Spleen (tissue), 11 donors: ENCODE data around the gene RANBP3. TPM values are rescaled to one million over a fixed set of nuclear protein-coding genes. Genes with fewer than 3 reads are reported as not detected.
"Not testable (repeated sequence)": the region's sequence is repeated elsewhere in the genome, so short reads cannot be mapped to it uniquely, and the experiment has no call there.

Experiments
- DNase-seq: peaks from one replicate; pipeline ENCODE4 v3.0.0-alpha.2; 2020
- H3K27ac ChIP-seq, 8 donors: fragments of 200-600 bp; sonication (generic) in 7 of 8; 1 replicate in 4 of 8; 2 replicates in 4 of 8; pipeline versions ENCODE4 v1.5.0 to v1.8.0; 2016 to 2021; ENCODE audit warnings: inconsistent platforms in 4 of 8, mild to moderate bottlenecking in 4 of 8, moderate library complexity in 1 of 8
- H3K27me3 ChIP-seq, 7 donors: fragments of 200-600 bp; sonication (generic) in 6 of 7; replicated peaks in 1 of 7; 1 replicate in 4 of 7; 2 replicates in 3 of 7; pipeline versions ENCODE4 v1.5.0 to v1.8.0; 2016 to 2021; ENCODE audit warnings: inconsistent platforms in 3 of 7, mild to moderate bottlenecking in 1 of 7
- H3K36me3 ChIP-seq, 6 donors: fragments of 200-600 bp; sonication (generic) in 5 of 6; 1 replicate in 4 of 6; 2 replicates in 2 of 6; pipeline versions ENCODE4 v1.5.0 to v1.8.0; 2016 to 2021; ENCODE audit warnings: inconsistent platforms in 2 of 6
- H3K4me1 ChIP-seq, 6 donors: fragments of 200-600 bp; sonication (generic) in 5 of 6; 1 replicate in 3 of 6; 2 replicates in 3 of 6; pipeline versions ENCODE4 v1.5.0 to v1.8.0; 2016 to 2021; ENCODE audit warnings: inconsistent platforms in 3 of 6
- H3K4me3 ChIP-seq, 8 donors: fragments of 200-600 bp; sonication (generic) in 7 of 8; 1 replicate in 4 of 8; 2 replicates in 4 of 8; pipeline versions ENCODE4 v1.5.0 to v1.8.0; 2016 to 2021; ENCODE audit warnings: inconsistent platforms in 4 of 8, mild to moderate bottlenecking in 4 of 8, moderate library complexity in 2 of 8
- H3K9me3 ChIP-seq, 8 donors: fragments of 200-600 bp; sonication (generic) in 7 of 8; 1 replicate in 4 of 8; 2 replicates in 4 of 8; pipeline versions ENCODE4 v1.5.0 to v1.8.0; 2016 to 2021; ENCODE audit warnings: inconsistent platforms in 4 of 8
- CTCF ChIP-seq, 11 experiments: fragments of 200-600 bp in 7 of 11; fragments of 450-650 bp in 4 of 11; sonication (generic) in 4 of 11; IDR thresholded peaks in 8 of 11; conservative IDR thresholded peaks in 3 of 11; 1 replicate in 7 of 11; 2 replicates in 4 of 11; pipeline versions ENCODE4 v1.4.0 to v1.8.0; 2016 to 2021; ENCODE audit warnings: antibody characterized with exemption in 11 of 11, inconsistent platforms in 4 of 11, mild to moderate bottlenecking in 1 of 11
- POLR2A ChIP-seq, 3 donors: fragments of 450-650 bp; IDR thresholded peaks; one replicate each; pipeline ENCODE4 v1.5.1; 2017; ENCODE audit warnings: antibody characterized with exemption in 3 of 3, mild to moderate bottlenecking in 1 of 3
- POLR2AphosphoS5 ChIP-seq, 3 donors: sonication (generic); formaldehyde crosslinking; IDR thresholded peaks; one replicate each; pipeline ENCODE4 v1.5.1; 2017; ENCODE audit warnings: antibody characterized with exemption in 3 of 3
- WGBS, 5 donors: extraction: QIAGEN DNeasy Blood & Tissue Kit in 3 of 5; methylation state at CpG; one replicate each; pipeline versions ENCODE4 v1.1.5 to v1.1.7; 2013 to 2018; 5-methylcytosine and 5-hydroxymethylcytosine counted together
- intact Hi-C: fragments of 100-400 bp; cut with DNase I; formaldehyde crosslinking; loops from one replicate; pipeline ENCODE4 v1.15.0; 2023; ENCODE audit warnings: low total_unique reads
- polyA plus RNA-seq, 3 donors: library from polyadenylated mRNA; stranded (reverse); fragments of 200-250 nt; gene quantifications; one replicate each; pipeline ENCODE4 v1.2.1, GENCODE V29; 2013
- total RNA-seq, 7 donors: library from RNA; depleted of rRNA in 3 of 7; stranded (reverse); fragments of >200 nt in 3 of 7; fragmentation: NEBNext Ultra II Directional in 4 of 7; extraction: Animal tissue kit (Norgen Biotek cat#: 25700) in 4 of 7; gene quantifications; one replicate each; pipeline versions ENCODE4 v1.1.0 to v1.2.1, GENCODE V29; 2016 to 2021
- donor health status: healthy with polysubstance abuse.
- donor health status: DM: no; HTN: no; CAD: no; lungs with moderate emphysema.
- donor health status: DM: no; HTN: no; CAD: no.
- donor health status: Bipolar disorder and iron deficiency.
- donor health status: healthy.
- donor health status: DM: no; HTN: no; CAD: no.
- donor health status: DM: yes; HTN: yes; CAD: no.

The RANBP3 gene
- total and polyA plus RNA-seq, 10 donors = 27.5 to 92.9 (median 69.8) TPM

DNA sequence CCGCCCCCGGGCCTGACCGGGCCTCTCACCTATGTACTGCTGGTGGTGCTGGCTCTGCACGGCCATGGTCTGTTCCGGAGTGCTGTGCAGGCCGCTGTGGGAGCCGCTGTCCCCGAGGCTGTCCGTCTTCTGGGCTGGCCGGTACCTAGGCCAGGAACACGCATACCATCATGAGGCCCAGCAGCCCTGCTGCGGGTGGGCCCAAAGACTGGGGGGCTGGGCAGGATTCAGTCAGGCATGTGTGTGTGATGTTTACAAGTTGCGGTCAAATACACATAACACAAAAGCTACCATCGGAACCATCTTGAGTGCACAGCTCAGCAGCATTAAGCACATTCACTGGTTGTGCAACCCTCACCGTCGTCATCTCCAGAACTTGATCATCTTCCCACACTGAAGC, 32.2 kb upstream of the RANBP3 start:
- Histone ChIP-seq H3K4me3 (no peak overlapping the region), H3K4me1 (peaks cover 0 to 10% (median 0%) of the 10 kb centered on the region in 6 donors), H3K27me3 (no peaks in the 10 kb centered on the region), H3K27ac (no peak overlapping the region), H3K36me3 (peaks cover 0 to 54% (median 0%) of the 10 kb centered on the region in 6 donors), H3K9me3 (no peaks in the 10 kb centered on the region)
- no peak for DNase-seq
- 87 to 97% (median 93%) methylated on average over 7 to 16 of the region's 16 CpGs for WGBS, 5 donors
- intact Hi-C loops = no loop called here
- TF ChIP-seq POLR2AphosphoS5 (IDR thresholded peaks at IDR 0.05) (no peak), POLR2A (IDR thresholded peaks at IDR 0.05) (no peak), CTCF (IDR thresholded peaks at IDR 0.05 in 8 of 11, conservative IDR thresholded peaks at IDR 0.05 in 3 of 11) (no peak)

DNA sequence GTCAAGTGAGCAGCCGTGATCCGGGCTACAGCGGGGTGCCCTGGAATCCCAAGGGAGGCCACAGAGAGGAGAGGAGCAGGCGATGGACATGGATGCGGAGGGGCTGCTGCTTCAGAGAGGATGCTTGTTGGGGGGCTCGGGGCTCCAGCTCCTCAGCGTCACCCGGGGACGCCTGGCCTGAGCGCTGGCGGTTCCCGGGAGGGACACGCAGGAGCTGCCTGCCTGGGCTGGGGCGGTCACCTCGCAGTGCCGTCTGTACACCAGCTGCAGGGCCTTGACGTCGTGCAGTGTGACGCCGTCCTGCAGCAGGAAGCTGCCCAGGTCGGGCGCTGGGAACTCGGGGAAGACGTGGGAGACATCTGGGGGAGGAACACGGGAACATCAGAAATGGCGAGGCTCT, 29.9 kb upstream of the RANBP3 start:
- no peak for TF ChIP-seq POLR2A (IDR thresholded peaks at IDR 0.05)
- no peak for TF ChIP-seq CTCF (IDR thresholded peaks at IDR 0.05 in 8 of 11, conservative IDR thresholded peaks at IDR 0.05 in 3 of 11)
- TF ChIP-seq POLR2AphosphoS5 (IDR thresholded peaks at IDR 0.05) = no peak
- H3K9me3 ChIP-seq = no peaks in the 10 kb centered on the region
- intact Hi-C loops = no loop called here
- no peaks in the 10 kb centered on the region for H3K4me1 ChIP-seq
- no peak for DNase-seq
- peaks cover 0 to 74% (median 0%) of the 10 kb centered on the region in 6 donors for H3K36me3 ChIP-seq
- 87 to 89% (median 88%) methylated on average over 26 of the region's 26 CpGs for WGBS, 5 donors
- no peaks in the 10 kb centered on the region for H3K27me3 ChIP-seq
- no peak overlapping the region for H3K27ac ChIP-seq
- H3K4me3 ChIP-seq = no peak overlapping the region

DNA sequence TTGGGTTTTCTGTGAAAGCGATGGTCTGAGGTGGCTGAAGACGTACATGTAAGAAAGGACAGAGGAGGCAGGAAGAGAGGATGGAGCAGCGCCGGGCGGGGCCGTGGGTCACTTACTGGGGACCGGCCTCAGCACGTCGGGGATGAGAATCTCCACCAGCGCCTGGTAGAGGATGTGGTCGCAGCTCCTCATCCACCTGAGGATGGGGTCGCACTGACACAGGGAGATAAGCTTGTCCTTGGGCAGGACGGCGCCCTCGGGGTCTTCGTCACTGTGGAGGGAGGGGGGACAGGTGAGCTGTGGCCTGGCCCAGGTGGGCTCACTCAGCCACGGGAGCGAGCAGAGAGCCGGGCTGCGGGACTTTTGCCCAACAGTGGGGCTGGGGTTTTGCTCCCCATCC, 29.0 kb upstream of the RANBP3 start:
- TF ChIP-seq POLR2A (IDR thresholded peaks at IDR 0.05) = no peak
- TF ChIP-seq CTCF (IDR thresholded peaks at IDR 0.05 in 8 of 11, conservative IDR thresholded peaks at IDR 0.05 in 3 of 11) = no peak
- no peak for TF ChIP-seq POLR2AphosphoS5 (IDR thresholded peaks at IDR 0.05)
- no peak for DNase-seq
- Histone ChIP-seq H3K9me3 (no peaks in the 10 kb centered on the region), H3K4me1 (no peaks in the 10 kb centered on the region), H3K4me3 (no peak overlapping the region), H3K27ac (no peak overlapping the region), H3K36me3 (peaks cover 0 to 81% (median 0%) of the 10 kb centered on the region in 6 donors), H3K27me3 (no peaks in the 10 kb centered on the region)
- intact Hi-C loops = no loop called here
- WGBS, 5 donors = 92 to 94% (median 93%) methylated on average over 19 to 20 of the region's 20 CpGs

DNA sequence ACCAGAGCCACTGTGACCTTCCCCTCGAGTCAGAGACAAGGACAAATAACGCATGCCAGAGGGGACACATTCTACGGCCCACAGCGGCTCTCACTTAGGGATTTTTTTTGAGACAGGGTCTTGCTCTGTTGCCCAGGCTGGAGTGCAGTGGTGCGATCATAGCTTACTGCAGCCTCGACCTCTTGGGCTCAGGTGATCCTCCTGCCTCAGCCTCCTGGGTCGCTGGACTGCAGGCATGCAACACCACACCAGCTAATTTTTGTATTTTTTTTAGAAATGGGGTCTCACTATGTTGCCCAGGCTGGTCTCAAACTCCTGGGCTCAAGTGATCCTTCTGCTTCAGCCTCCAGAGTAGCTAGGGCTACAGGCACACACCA, 28.1 kb upstream of the RANBP3 start:
- H3K4me3 ChIP-seq, H3K27ac ChIP-seq, intact Hi-C loops, H3K27me3 ChIP-seq, H3K4me1 ChIP-seq, DNase-seq, H3K9me3 ChIP-seq: not testable (repeated sequence)
- WGBS, 5 donors = 82 to 93% (median 90%) methylated on average over 5 to 7 of the region's 7 CpGs
- H3K36me3 ChIP-seq = peaks cover 0 to 80% (median 0%) of the 10 kb centered on the region in 6 donors
